AML-193 (cell line): Measurements from ENCODE around the gene CPNE2.
"Not testable (repeated sequence)": the region's sequence is repeated elsewhere in the genome, so short reads cannot be mapped to it uniquely, and the experiment has no call there.

Experiments used
- DNase-seq, 2 experiments: peaks; one replicate each; lab custom pipeline; 2025; lab: John Stamatoyannopoulos, UW

CPNE2 gene

DNA sequence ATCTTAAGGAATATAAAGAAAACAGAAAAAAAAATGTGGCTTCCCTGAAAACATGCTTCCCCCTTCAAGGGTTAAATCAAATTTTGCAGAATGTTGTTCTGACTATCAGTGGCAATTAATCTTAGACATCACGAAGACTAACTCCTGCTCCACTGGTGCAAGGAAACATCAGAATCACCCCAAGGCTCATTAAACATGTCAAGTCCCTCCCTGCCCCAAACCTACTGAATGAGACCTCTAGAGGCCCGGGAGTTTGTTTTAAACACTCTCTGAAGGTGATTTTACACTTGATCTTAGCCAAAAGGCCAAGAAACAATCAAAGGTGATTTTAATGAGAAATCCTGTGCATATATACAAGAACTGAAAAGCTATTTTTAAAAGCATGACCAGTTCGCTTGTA is 75.2 kb downstream of the CPNE2 start:
- no peak for DNase-seq

DNA sequence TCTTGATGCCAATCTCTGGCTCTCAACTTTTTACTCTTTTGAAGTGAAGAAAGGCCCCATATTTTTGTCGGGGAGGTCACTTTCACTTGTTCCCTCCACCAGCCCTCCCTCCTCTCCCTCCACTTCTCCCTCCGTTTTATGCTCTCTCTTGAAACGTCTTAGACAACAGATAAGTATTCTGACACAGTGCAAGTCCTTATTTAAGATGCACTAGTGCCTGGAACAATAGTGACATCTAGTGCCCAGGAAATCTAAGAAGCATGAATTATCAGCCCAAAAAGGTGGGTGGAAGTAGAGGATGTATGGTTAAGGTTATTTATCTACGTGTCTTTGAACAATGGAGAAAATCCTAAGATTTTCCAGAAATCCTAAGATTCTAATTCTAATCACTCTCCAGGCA is 75.6 kb downstream of the CPNE2 start:
- peak; percentile 64 to 76 for DNase-seq

- DNase-seq = no peak
Observed at GRCh38 chr16:57169327-57169726, 76.9 kb downstream of the CPNE2 start.

GRCh38 chr16:57172721-57173290 is 80.4 kb downstream of the CPNE2 start:
- DNase-seq = no peak

DNA sequence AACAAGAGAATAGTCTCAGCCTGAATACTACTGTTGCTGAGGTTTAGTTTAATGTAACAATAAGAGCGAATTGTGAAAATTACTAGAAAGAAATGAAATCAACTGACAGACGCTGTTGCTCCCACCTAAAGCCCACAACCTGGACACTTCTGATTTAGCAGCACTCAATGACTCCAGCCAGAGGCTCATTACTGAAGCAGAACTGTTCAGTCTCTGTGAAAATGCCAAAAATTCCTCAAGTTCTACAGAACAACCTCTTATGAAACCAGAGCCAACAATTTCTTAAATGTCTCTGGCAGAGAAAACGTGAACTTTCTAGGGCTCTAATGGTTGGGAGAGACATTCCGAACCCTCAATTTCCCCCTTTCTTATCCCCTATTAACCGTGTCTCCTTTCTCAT is 83.5 kb downstream of the CPNE2 start:
- DNase-seq = no peak

DNA sequence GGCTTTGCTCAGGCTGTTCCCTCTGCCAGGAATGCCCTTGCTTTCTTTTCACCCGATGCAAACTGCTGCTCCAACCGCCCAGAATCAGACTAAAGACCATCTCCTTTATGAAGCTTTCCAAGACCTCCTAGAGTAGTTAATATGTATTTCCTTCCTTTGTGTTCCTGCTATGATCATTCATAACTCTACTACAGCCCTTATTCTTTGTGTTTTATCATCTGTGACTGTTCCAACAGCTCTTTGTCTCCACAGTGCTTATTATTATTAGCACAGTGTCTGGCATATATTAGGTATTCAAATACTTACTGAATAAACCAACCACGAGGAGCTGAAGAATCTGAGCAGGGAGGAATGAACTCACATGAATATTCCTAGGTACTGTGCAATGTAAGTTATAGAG is 85.8 kb downstream of the CPNE2 start:
- DNase-seq = no peak

- no peak for DNase-seq
Observed at GRCh38 chr16:57178793-57179212, 86.4 kb downstream of the CPNE2 start.

DNA sequence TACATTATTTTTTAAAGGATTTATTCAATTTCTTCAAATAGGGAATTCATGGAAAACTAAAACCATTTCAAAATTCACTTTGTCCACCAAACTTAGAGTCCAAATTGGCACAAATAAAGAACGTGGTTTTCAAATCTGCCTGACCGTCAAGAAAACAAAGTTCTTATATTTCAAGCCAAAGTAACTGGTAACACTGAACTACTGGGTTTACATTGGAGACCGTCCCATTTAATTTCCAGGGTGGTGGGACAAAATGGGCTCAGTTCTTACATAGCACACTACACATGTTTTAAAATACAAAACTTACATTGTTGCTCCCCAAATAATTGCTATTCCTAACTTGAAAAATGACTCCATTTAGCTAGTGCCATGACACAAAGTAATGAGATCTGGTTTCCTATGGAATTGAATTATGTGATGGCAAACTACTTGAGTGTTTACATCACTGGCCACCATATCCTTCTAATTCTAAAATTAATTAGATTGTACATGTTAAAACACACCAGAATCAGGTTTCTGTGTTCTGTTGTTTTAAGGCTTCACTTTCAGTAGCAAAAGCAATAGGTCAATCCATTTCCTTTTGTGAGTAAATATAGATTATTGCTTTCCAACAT is 86.9 kb downstream of the CPNE2 start:
- no peak for DNase-seq

DNA sequence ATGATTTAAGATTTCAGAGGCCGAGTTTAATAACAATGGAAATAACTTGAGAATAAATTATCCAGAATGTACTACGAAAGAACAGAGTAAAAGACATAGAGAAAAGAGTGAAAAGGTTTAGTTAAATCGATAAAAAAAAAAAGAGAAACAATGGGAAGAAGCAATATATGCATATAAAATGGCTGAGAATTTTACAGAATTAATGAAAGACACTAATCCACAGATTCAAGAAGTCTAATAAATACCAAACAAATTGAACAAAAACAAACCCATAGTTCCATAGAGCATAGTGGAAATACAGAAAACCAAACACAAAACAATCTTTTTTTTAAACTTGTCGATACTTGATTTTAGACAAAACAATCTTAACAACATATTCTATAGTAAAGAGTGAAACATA is 91.7 kb downstream of the CPNE2 start:
- no peak for DNase-seq

- no peak for DNase-seq
Observed at GRCh38 chr16:57184887-57185445, 92.6 kb downstream of the CPNE2 start.

DNA sequence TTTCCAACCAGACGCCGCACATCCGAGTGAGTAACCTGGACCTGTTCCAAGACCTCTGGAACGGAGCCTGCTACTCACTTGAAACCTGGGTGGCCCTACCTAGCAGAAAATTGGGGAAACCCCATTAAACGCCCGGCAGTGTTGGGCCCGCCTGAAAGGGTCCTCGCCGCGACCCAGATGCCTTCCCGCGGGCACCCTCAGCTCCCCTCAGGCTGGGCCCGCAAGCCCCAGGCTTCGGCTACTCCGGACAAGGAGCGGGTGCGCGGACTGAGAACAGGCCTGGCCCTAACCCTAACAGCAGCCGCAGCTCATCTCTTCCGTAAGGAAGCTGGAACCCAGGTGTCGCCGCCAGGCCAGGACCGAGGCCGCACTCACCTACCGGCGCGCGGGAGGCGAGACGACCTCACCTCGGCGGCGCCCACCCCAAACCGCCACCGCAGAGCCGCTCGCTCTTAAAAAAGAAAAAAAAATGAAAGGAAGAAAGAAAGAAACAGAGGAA is 93.1 kb downstream of the CPNE2 start:
- DNase-seq = peak in 1 of 2 experiments; percentile 36

GRCh38 chr16:57185945-57186871 is 93.8 kb downstream of the CPNE2 start, which contains the start of the genes PSME3IP1 and RSPRY1:
Gene PSME3IP1, minus strand, starts transcription at chr16:57186039. Its CDS starts 12,185 bp downstream, at chr16:57173854.
Gene RSPRY1, plus strand, starts transcription at chr16:57186329. Its CDS starts 18,330 bp downstream, at chr16:57204659.
- peak; percentile 97 for DNase-seq

- DNase-seq = peak in 1 of 2 experiments; percentile 25
Observed at GRCh38 chr16:57186872-57187854, 94.8 kb downstream of the CPNE2 start.

DNA sequence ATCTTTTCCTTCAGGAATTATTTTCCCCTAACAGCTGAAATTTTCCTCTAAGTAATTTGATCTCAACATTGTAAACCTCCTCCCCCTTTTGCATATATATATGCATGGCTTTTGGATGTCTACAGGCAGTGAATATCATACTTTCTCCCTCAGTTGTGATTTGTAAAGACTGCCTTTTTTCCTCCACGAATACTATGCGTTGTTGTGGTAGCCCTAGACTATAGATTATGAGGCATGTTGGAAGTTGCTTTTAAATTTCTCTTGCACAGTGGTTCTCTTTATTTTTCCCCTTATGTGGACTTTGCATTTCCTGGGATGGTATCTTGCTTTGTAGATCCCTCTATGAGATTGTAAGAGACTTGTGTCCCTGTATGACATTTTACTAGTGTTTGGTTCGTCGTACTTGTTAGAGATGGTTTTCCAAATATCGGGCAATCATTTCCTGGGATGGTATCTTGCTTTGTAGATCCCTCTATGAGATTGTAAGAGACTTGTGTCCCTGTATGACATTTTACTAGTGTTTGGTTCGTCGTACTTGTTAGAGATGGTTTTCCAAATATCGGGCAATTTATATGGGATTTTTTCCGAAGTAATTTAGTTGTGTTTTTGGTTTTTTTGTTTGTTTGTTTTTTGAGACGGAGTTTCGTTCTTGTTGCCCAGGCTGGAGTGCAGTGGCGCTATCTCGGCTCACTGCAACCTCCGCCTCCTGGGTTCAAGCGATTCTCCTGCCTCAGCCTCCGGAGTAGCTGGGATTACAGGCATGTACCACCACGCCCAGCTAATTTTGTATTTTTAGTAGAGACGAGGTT is 95.7 kb downstream of the CPNE2 start:
- not testable (repeated sequence) for DNase-seq

DNA sequence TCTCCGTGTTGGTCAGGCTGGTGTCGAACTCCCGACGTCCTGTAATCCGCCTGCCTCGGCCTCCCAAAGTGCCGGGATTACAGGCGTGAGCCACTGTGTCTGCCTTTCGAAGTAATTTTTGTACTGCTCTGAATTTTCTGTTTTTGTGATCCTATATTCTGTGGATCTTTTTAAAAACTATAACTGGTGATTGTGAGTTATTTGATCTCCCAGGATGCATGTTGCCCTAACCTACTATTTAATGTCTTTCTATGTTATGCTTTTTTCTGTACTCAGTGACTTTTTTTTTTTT is 96.3 kb downstream of the CPNE2 start:
- DNase-seq = no peak

GRCh38 chr16:57189527-57189926 is 97.1 kb downstream of the CPNE2 start:
- DNase-seq = not testable (repeated sequence)

DNA sequence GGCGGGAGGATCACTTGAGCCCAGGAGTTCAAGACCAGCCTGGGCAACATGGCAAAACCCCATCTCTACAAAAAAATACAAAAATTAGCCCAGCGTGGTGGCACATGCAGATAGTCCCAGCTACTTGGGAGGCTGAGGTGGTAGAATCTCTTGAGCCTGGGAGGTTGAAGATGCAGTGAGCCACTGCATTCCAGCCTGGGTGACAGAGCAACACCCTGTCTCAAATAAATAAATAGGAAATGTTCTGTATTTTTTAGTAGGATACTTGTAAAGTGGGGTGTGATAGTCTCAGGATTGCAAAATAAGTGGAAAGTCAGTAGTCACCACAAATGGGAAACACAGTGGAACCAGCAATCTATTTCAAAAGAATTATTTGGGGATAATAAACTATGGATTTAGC is 97.8 kb downstream of the CPNE2 start:
- no peak for DNase-seq

DNA sequence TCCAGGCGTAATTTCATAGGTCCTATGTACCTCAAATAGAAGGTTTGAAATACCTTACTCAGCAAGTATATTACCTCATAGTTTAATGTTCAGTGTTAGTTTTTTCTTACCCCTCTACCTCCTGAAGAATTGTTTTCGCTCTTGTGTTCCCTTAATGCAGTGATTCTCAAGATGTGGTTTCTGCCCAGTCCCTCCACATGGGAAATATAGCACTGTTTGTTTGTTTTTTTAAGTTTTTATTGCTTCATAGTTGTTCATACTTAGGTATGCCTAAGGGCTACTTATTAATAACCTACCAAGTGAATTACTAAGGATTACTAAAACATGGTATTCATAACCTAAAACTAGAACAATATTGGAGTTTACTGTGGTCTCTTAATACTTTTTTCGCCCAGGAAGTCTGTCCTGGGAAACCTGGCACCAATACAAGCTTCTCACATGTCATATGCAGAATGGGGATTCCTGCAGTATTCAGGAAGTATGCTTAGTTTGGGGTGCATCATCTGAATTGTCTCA is 98.7 kb downstream of the CPNE2 start:
- DNase-seq = no peak

GRCh38 chr16:57192146-57192545 is 99.8 kb downstream of the CPNE2 start:
- no peak for DNase-seq
